ENCODE data around the gene REG1B.

REG1B gene

GRCh38 chr2:79039944-79040343 is 47.8 kb downstream of the REG1B start:
- no peak overlapping the region for H3K27ac ChIP-seq
- TF ChIP-seq CTCF (conservative IDR thresholded peaks at IDR 0.05) (no peak), ZFX (IDR thresholded peaks at IDR 0.05) (no peak)
